Measurements from ENCODE around the gene MRO.

DNA sequence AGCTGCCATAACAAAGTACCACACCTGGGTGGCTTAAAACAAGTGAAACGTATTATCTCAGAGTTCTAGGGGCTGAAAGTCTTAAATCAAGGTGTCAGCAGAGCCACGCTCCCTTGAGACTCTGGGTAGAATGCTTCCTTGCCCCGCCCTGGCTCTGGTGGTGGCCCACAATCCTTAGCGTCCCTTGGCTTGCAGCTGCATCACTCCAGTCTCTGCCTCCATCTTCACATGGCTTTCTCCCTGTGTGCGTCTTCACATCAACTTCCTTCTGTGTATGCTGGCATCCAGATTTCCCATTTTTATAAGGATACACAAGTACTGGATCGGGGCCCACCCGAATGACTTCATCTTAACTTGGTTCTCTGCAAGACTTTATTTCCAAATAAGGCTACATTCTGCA, 62.5 kb downstream of the MRO start:
- TF ChIP-seq, protein P1, sequence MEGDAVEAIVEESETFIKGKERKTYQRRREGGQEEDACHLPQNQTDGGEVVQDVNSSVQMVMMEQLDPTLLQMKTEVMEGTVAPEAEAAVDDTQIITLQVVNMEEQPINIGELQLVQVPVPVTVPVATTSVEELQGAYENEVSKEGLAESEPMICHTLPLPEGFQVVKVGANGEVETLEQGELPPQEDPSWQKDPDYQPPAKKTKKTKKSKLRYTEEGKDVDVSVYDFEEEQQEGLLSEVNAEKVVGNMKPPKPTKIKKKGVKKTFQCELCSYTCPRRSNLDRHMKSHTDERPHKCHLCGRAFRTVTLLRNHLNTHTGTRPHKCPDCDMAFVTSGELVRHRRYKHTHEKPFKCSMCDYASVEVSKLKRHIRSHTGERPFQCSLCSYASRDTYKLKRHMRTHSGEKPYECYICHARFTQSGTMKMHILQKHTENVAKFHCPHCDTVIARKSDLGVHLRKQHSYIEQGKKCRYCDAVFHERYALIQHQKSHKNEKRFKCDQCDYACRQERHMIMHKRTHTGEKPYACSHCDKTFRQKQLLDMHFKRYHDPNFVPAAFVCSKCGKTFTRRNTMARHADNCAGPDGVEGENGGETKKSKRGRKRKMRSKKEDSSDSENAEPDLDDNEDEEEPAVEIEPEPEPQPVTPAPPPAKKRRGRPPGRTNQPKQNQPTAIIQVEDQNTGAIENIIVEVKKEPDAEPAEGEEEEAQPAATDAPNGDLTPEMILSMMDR (IDR thresholded peaks at IDR 0.05; ENCODE audit: insufficient read depth, low read depth, low read length) = no peak
- no peak for TF ChIP-seq EZH2 (IDR thresholded peaks at IDR 0.05; ENCODE audit: insufficient read depth, low read length)

Data from astrocyte (in vitro differentiated cells and primary cell).